Lower lobe of right lung (tissue), 2 donors: ENCODE results near the gene KIF2C. TPM values are rescaled to one million over a fixed set of nuclear protein-coding genes. Genes with fewer than 3 reads are reported as not detected.
"Not testable (repeated sequence)": the region's sequence is repeated elsewhere in the genome, so short reads cannot be mapped to it uniquely, and the experiment has no call there.

Experiments
- ATAC-seq, 2 donors: fragments of 200-7000 bp; cut with Tn5 transposase; one replicate each; pipeline ENCODE4 v1.9.1; 2020 to 2022; ENCODE audit warnings: mild to moderate bottlenecking in 2 of 2, moderate library complexity in 2 of 2
- DNase-seq: peaks from one replicate; pipeline ENCODE4 v3.0.0-alpha.2; 2020
- H3K27ac ChIP-seq: fragments of 200-600 bp; one replicate; pipeline ENCODE4 v1.8.0; 2022
- H3K27me3 ChIP-seq: fragments of 200-600 bp; one replicate; pipeline ENCODE4 v1.8.0; 2022; ENCODE audit warnings: low read depth
- H3K36me3 ChIP-seq: fragments of 200-600 bp; one replicate; pipeline ENCODE4 v1.8.0; 2022; ENCODE audit warnings: mild to moderate bottlenecking
- H3K4me1 ChIP-seq: fragments of 200-600 bp; one replicate; pipeline ENCODE4 v1.8.0; 2022
- H3K4me3 ChIP-seq: fragments of 200-600 bp; one replicate; pipeline ENCODE4 v1.8.0; 2022; ENCODE audit warnings: mild to moderate bottlenecking
- H3K9me3 ChIP-seq: fragments of 200-600 bp; one replicate; pipeline ENCODE4 v1.8.0; 2022
- CTCF ChIP-seq: fragments of 200-600 bp; IDR thresholded peaks from one replicate; pipeline ENCODE4 v1.8.0; 2022; ENCODE audit warnings: antibody characterized with exemption, mild to moderate bottlenecking
- intact Hi-C: fragments of 100-400 bp; cut with DNase I; formaldehyde crosslinking; loops from one replicate; pipeline ENCODE4 v1.11.0; 2022
- total RNA-seq: library from RNA; stranded (reverse); fragmentation: NEBNext Ultra II Directional; extraction: Animal tissue kit (Norgen Biotek cat#: 25700); gene quantifications from one replicate; pipeline ENCODE4 v1.2.1, GENCODE V29; 2021
- donor health status: DM: no; HTN: yes; CAD: no; lungs with severe emphysema.

Gene KIF2C
- total RNA-seq, 1 donor from 2014 or later: 1.7 TPM

DNA sequence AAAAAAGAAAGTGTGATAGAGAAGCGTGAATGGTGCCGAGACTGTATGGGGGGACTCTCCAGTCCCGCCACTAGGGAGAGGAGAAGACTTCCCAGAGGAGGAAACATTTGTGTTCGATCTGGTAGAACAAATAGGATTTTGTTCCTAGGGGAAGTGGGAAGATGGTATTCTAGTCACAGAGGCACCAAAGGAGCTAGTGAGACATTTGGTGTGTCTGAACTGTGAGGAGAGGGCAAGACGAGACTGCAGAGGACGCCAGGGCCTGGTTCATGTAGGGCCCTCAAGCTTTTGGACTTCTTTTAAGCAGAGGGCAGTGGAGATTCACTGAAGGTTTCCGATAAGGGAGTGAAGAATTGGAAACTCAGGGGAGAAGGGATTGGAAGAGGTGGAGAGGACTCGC, 71.6 kb downstream of the KIF2C start:
- ATAC-seq (no peak), DNase-seq (peak; percentile 3)
- Histone ChIP-seq H3K9me3 (no peaks in the 10 kb centered on the region), H3K27me3 (no peaks in the 10 kb centered on the region), H3K4me1 (peaks cover 91% of the 10 kb centered on the region), H3K4me3 (no peak overlapping the region), H3K36me3 (peaks cover 8% of the 10 kb centered on the region), H3K27ac (peak overlapping the region; percentile 100)
- no peak for TF ChIP-seq CTCF
- intact Hi-C loops: no loop called here

GRCh38 chr1:44812822-44813543, 73.3 kb downstream of the KIF2C start:
- Histone ChIP-seq H3K27me3 (no peaks in the 10 kb centered on the region), H3K9me3 (no peaks in the 10 kb centered on the region), H3K36me3 (no peaks in the 10 kb centered on the region), H3K27ac (peak overlapping the region; percentile 89), H3K4me1 (peaks cover 74% of the 10 kb centered on the region), H3K4me3 (peak overlapping the region; percentile 60)
- peak; percentile 59 for DNase-seq
- peak; percentile 3 to 23 for ATAC-seq
- intact Hi-C loops: no loop called here
- no peak for TF ChIP-seq CTCF

- H3K9me3 ChIP-seq, intact Hi-C loops, H3K4me3 ChIP-seq, H3K36me3 ChIP-seq, ATAC-seq, H3K27me3 ChIP-seq: not testable (repeated sequence)
- peak; percentile 24 for DNase-seq
- H3K4me1 ChIP-seq: peaks cover 57% of the 10 kb centered on the region
- H3K27ac ChIP-seq: peak overlapping the region; percentile 34
These were observed 76.3 kb downstream of the KIF2C start for GRCh38 chr1:44815926-44816325.

- DNase-seq (no peak), ATAC-seq (no peak)
- Histone ChIP-seq H3K27ac (no peak overlapping the region), H3K4me1 (peaks cover 48% of the 10 kb centered on the region), H3K27me3 (no peaks in the 10 kb centered on the region), H3K9me3 (no peaks in the 10 kb centered on the region), H3K4me3 (no peak overlapping the region), H3K36me3 (no peaks in the 10 kb centered on the region)
- intact Hi-C loops: no loop called here
- no peak for TF ChIP-seq CTCF
These were observed 77.7 kb downstream of the KIF2C start for GRCh38 chr1:44817307-44817706.

Other genes with a start within 250 kb of the KIF2C start
- 22.6 TPM for gene TMEM53, start 65.4 kb upstream of the KIF2C start, total RNA-seq
- 14.5 TPM for gene ARMH1, start 65.1 kb upstream of the KIF2C start, total RNA-seq
- gene RNU5D-1, start 8.7 kb upstream of the KIF2C start, total RNA-seq: not detected
- gene RPS8, start 35.7 kb downstream of the KIF2C start, total RNA-seq: 1,341 TPM
- gene BEST4, start 48.3 kb downstream of the KIF2C start, total RNA-seq: 1.7 TPM
- 27.7 TPM for gene PLK3, start 60.5 kb downstream of the KIF2C start, total RNA-seq
- 5.2 TPM for gene DYNLT4, start 67.5 kb downstream of the KIF2C start, total RNA-seq
- gene BTBD19, start 68.7 kb downstream of the KIF2C start, total RNA-seq: 8.7 TPM
- 1.0 TPM for gene PTCH2, start 103.4 kb downstream of the KIF2C start, total RNA-seq
- 25.8 TPM for gene EIF2B3, start 246.8 kb downstream of the KIF2C start, total RNA-seq